GM21447 (cell line): Measurements from ENCODE around the gene CELF3.
"Not testable (repeated sequence)": the region's sequence is repeated elsewhere in the genome, so short reads cannot be mapped to it uniquely, and the experiment has no call there.

Experiments used
- ATAC-seq: cut with Tn5 transposase; IDR thresholded peaks from one replicate; pipeline ENCODE4 v1.9.1; 2021; ENCODE audit not compliant: unreplicated experiment

The CELF3 gene

GRCh38 chr1:151704246-151704645, 12.4 kb downstream of the CELF3 start:
- ATAC-seq: no peak

- ATAC-seq: no peak
Measured at GRCh38 chr1:151703813-151704212, 12.8 kb downstream of the CELF3 start.

GRCh38 chr1:151702936-151703335, 13.7 kb downstream of the CELF3 start:
- ATAC-seq: no peak

GRCh38 chr1:151701515-151701914, 15.1 kb downstream of the CELF3 start:
- ATAC-seq: no peak

- ATAC-seq: no peak
Measured at GRCh38 chr1:151693057-151693651, 23.4 kb downstream of the CELF3 start.

- no peak for ATAC-seq
Measured at GRCh38 chr1:151692226-151692625, 24.4 kb downstream of the CELF3 start.

GRCh38 chr1:151689494-151689893, 27.1 kb downstream of the CELF3 start:
- ATAC-seq: no peak

GRCh38 chr1:151686561-151686960, 30.0 kb downstream of the CELF3 start:
- no peak for ATAC-seq

GRCh38 chr1:151684128-151684527, 32.5 kb downstream of the CELF3 start:
- no peak for ATAC-seq

- ATAC-seq: not testable (repeated sequence)
Measured at GRCh38 chr1:151682901-151683300, 33.7 kb downstream of the CELF3 start.

- ATAC-seq: no peak
Measured at GRCh38 chr1:151681923-151682322, 34.7 kb downstream of the CELF3 start.

GRCh38 chr1:151680826-151681225, 35.8 kb downstream of the CELF3 start:
- no peak for ATAC-seq

GRCh38 chr1:151680391-151680790, 36.2 kb downstream of the CELF3 start:
- ATAC-seq: no peak

- no peak for ATAC-seq
Measured at GRCh38 chr1:151673407-151673806, 43.2 kb downstream of the CELF3 start.

GRCh38 chr1:151670036-151670675, 46.4 kb downstream of the CELF3 start:
- not testable (repeated sequence) for ATAC-seq

GRCh38 chr1:151668090-151668489, 48.5 kb downstream of the CELF3 start:
- no peak for ATAC-seq

GRCh38 chr1:151661751-151662150, 54.9 kb downstream of the CELF3 start:
- ATAC-seq: no peak

- ATAC-seq: no peak
Measured at GRCh38 chr1:151655371-151655770, 61.2 kb downstream of the CELF3 start.

GRCh38 chr1:151653397-151653796, 63.2 kb downstream of the CELF3 start:
- no peak for ATAC-seq
